ENCODE data around the gene ZCCHC24. TPM values are rescaled to one million over a fixed set of nuclear protein-coding genes. Genes with fewer than 3 reads are reported as not detected.
A peak's percentile ranks its signal among the peaks of the same experiment; 100 is the strongest.

Gene ZCCHC24
- total and polyA plus RNA-seq, 2 experiments from 2014 or later, result 58.0 to 65.4 TPM

DNA sequence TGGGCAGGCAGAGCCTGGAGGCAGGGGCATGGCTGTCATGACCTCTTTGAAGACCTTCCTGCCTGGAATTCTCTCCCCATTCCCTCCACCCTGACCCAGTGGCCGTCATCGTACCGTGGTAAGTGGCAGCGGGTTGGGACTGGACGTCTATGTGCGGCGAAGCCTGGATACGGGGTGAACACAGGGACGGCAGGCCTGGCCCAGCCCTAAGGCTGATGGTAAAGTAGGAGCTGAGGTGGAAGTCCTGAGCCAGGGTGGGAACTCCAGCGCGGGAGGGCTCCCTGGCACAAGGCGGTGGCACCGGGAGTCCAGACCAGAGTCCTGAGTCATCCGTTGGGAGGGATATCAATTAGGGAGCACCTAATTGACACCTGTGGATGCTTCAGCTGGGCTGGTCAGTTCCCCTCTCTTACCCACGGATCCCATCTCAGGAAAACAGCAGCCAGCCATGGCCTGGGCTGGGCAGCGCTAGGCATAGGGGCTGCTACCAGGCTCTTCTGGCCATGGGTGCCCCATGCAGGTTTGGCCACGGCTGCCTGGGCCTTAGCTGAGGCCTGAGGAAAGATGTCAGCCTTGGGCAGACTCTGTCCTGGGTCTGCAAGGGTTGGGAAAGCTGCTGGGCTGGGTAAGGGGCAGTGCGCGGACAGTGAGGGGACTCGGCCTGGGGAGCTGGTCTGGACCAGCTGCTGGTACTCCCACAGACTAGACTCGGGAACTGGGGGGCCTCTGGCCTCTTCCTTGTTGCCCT lies 94.8 kb downstream of the ZCCHC24 start:
- peaks cover 27% of the 10 kb centered on the region for H3K4me1 ChIP-seq (ENCODE audit: low read depth)
- H3K9me3 ChIP-seq (ENCODE audit: low read depth), result no peaks in the 10 kb centered on the region
- H3K27ac ChIP-seq, result peak overlapping the region; percentile 28
- H3K27me3 ChIP-seq, result no peaks in the 10 kb centered on the region
- no peak overlapping the region for H3K4me3 ChIP-seq
- TF ChIP-seq, protein P1, sequence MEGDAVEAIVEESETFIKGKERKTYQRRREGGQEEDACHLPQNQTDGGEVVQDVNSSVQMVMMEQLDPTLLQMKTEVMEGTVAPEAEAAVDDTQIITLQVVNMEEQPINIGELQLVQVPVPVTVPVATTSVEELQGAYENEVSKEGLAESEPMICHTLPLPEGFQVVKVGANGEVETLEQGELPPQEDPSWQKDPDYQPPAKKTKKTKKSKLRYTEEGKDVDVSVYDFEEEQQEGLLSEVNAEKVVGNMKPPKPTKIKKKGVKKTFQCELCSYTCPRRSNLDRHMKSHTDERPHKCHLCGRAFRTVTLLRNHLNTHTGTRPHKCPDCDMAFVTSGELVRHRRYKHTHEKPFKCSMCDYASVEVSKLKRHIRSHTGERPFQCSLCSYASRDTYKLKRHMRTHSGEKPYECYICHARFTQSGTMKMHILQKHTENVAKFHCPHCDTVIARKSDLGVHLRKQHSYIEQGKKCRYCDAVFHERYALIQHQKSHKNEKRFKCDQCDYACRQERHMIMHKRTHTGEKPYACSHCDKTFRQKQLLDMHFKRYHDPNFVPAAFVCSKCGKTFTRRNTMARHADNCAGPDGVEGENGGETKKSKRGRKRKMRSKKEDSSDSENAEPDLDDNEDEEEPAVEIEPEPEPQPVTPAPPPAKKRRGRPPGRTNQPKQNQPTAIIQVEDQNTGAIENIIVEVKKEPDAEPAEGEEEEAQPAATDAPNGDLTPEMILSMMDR (IDR thresholded peaks at IDR 0.05; ENCODE audit: low read depth, low read length), result no peak
- peaks cover 31% of the 10 kb centered on the region for H3K36me3 ChIP-seq
- DNase-seq (ENCODE audit: low read depth in 1 of 2, low spot score in 1 of 2), result no peak

DNA sequence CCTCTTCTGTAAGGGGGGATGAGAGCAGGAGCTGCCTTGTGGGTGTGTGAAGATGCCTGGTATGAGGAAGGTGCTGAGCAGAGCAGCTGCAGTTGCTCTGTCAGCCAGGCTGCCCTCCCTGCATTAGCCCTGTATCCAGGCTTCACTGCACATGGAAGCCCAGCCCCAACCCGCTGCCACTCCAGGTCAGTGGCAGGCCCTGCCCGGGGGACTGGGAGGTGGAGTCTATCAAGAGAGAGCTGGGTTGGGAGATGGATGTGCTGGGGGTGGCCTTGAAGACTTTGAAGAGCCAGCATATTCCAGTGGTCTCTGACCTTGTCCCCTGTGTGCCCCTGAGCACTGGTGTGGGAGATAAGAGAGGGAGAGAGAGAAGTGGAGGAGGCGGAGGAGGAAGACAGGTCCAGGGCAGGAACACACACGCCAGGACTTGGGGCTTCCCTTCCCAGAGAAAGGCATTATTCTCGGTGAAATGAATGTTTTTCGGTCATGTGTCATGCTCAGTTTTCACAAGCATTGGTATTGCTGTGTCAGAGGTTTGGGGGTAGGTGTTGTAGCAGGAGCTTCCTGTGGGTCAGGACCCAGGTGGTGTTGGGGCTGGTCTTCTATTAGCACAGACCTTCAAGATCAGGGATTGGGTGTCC lies 95.5 kb downstream of the ZCCHC24 start:
- no peak overlapping the region for H3K4me3 ChIP-seq
- peak in 1 of 2 donors; percentile 91 for DNase-seq (ENCODE audit: low read depth in 1 of 2, low spot score in 1 of 2)
- no peaks in the 10 kb centered on the region for H3K27me3 ChIP-seq
- H3K9me3 ChIP-seq (ENCODE audit: low read depth), result no peaks in the 10 kb centered on the region
- peak overlapping the region; percentile 81 for H3K27ac ChIP-seq
- peaks cover 34% of the 10 kb centered on the region for H3K4me1 ChIP-seq (ENCODE audit: low read depth)
- TF ChIP-seq, protein P1 (IDR thresholded peaks at IDR 0.05; ENCODE audit: low read depth, low read length), result no peak
- peaks cover 26% of the 10 kb centered on the region for H3K36me3 ChIP-seq

DNA sequence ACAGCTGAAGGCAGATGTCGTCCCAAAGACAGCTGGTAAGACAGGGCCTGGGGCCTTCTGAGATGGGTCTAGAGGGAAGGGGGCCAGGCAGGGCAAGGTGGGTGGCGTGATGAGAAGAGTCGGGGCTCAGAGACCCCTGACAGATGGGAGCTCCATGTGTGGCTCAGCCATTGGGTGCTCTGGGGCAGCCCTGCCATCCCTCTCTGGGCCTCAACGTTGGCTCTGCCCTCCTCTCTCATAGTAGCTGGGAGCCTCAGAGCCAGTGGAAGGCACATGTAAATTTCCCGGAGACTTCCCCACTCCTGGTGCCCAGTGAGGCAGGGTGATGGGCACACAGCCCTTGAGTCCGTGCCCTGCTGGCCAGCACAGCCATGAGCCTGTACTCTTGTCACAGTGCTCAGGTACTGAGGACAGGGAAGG lies 96.3 kb downstream of the ZCCHC24 start:
- Histone ChIP-seq H3K27ac (peak overlapping the region; percentile 81), H3K4me1 (ENCODE audit: low read depth) (peaks cover 38% of the 10 kb centered on the region), H3K27me3 (no peaks in the 10 kb centered on the region), H3K4me3 (no peak overlapping the region), H3K36me3 (peaks cover 24% of the 10 kb centered on the region), H3K9me3 (ENCODE audit: low read depth) (no peaks in the 10 kb centered on the region)
- no peak for DNase-seq (ENCODE audit: low read depth in 1 of 2, low spot score in 1 of 2)
- TF ChIP-seq, protein P1 (IDR thresholded peaks at IDR 0.05; ENCODE audit: low read depth, low read length), result no peak

DNA sequence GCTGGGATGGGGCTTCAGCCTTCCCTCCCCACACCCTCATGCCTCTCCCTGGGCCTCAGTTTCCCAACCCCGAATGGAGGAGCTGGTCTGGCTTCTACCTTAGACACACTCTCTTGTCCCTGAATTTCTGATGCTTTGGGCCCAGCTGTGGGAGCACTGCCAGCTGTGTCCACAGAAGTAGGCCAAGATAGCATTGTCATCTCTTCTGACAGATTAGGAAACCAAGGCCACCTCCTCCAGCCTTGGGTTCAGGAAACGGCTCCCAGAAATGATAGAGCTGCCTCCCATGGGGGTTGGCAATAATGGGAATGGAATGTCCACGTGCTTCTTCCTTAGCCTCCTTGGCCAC lies 96.8 kb downstream of the ZCCHC24 start:
- Histone ChIP-seq H3K4me3 (peak overlapping the region; percentile 63), H3K36me3 (peaks cover 24% of the 10 kb centered on the region), H3K9me3 (ENCODE audit: low read depth) (no peaks in the 10 kb centered on the region), H3K27me3 (no peaks in the 10 kb centered on the region), H3K27ac (peak overlapping the region; percentile 81), H3K4me1 (ENCODE audit: low read depth) (peaks cover 38% of the 10 kb centered on the region)
- TF ChIP-seq, protein P1 (IDR thresholded peaks at IDR 0.05; ENCODE audit: low read depth, low read length), result no peak
- peak in 1 of 2 donors; percentile 44 for DNase-seq (ENCODE audit: low read depth in 1 of 2, low spot score in 1 of 2)

DNA sequence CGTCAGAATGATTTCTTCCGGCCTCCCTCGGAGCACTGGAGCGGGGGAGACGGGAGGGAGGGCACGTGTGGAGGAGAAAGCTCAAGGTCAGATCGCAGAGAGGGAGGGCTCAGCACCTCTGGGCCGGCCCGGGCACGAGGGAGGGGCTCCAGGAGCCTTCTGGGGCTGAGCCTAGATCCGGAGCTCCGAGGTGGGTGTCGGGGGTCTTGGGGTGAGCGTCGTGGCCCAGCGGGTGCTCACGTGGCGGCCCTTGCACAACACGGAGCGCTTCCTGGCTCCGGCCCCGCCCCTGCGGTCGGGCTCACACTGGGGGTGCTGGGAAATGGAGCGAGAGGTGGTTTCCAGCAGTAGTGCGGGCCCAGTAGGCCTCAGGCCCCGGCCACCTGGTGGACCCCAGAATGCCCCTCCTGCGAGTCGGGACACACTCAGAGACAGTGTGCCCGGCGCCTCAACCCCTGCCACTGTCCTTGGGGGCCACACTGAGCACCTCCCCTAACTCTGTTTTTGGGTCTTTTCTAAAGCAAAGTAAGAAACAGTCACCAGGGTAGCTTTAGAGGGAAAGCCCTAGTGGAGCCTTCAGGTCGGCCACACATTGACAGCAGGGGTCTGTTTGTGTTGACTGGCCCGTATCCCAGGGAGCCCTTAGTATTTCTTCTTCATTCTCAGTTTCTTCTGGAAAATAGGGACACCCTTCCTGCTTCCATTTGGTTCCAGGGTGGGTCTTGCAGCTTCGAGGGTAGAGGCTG lies 97.4 kb downstream of the ZCCHC24 start:
- Histone ChIP-seq H3K4me1 (ENCODE audit: low read depth) (peaks cover 39% of the 10 kb centered on the region), H3K4me3 (peak overlapping the region; percentile 63), H3K27ac (peak overlapping the region; percentile 81), H3K27me3 (no peaks in the 10 kb centered on the region), H3K9me3 (ENCODE audit: low read depth) (no peaks in the 10 kb centered on the region), H3K36me3 (peaks cover 20% of the 10 kb centered on the region)
- TF ChIP-seq, protein P1 (IDR thresholded peaks at IDR 0.05; ENCODE audit: low read depth, low read length), result no peak
- DNase-seq (ENCODE audit: low read depth in 1 of 2, low spot score in 1 of 2), result peak; percentile 38 to 85

All from cardiac muscle cell (in vitro differentiated cells and primary cell).